GM12892 (cell line): ENCODE measurements around the gene TGFBR2.

Experiments
- POLR2A ChIP-seq: IDR thresholded peaks from 2 replicates; pipeline ENCODE4 v1.6.1; 2011; ENCODE audit warnings: low read depth, low read length, control low read depth
- POLR2AphosphoS5 ChIP-seq: IDR thresholded peaks from 2 replicates; pipeline ENCODE4 v1.6.1; 2011; ENCODE audit warnings: low read depth, low read length, control low read depth

DNA sequence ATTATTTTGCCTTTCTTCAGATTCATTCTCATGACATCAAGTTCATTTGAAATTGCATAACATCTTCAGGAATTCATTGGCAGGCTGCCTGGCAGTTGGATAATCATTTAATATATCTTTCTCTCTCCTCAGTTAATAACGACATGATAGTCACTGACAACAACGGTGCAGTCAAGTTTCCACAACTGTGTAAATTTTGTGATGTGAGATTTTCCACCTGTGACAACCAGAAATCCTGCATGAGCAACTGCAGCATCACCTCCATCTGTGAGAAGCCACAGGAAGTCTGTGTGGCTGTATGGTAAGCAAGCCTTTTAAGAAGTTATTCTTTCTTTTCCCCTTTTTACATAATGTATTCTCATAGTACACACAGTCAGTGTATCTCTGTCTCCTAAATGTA, 38.2 kb downstream of the TGFBR2 start:
- TF ChIP-seq POLR2A (no peak), POLR2AphosphoS5 (no peak)
